CD14-positive monocyte (primary cell): ENCODE results near the gene DENND4B. TPM values are rescaled to one million over a fixed set of nuclear protein-coding genes. Genes with fewer than 3 reads are reported as not detected.

Source experiments
- DNase-seq, 3 donors: peaks; one replicate each; pipeline ENCODE4 v3.0.0-alpha.2; 2011 to 2022
- H2AFZ ChIP-seq: 2 replicates; pipeline ENCODE4 v1.6.0; 2012; ENCODE audit warnings: mild to moderate bottlenecking, low read depth, low read length, inconsistent platforms; ENCODE audit not compliant: insufficient read depth, poor library complexity, severe bottlenecking
- H3K27ac ChIP-seq, 2 donors: 1 replicate in 1 of 2; 2 replicates in 1 of 2; pipeline ENCODE4 v1.5.1; 2012 to 2013; ENCODE audit warnings: low read length in 2 of 2, control low read depth in 1 of 2, inconsistent platforms in 1 of 2, low read depth in 1 of 2, mild to moderate bottlenecking in 1 of 2
- H3K27me3 ChIP-seq, 2 donors: one replicate each; pipeline versions ENCODE4 v1.6.0 to v1.6.1; 2011 to 2013; ENCODE audit warnings: low read length in 2 of 2; ENCODE audit not compliant: control insufficient read depth in 2 of 2, insufficient read depth in 2 of 2
- H3K36me3 ChIP-seq, 2 donors: replicated peaks in 1 of 2; 1 replicate in 1 of 2; 2 replicates in 1 of 2; pipeline versions ENCODE4 v1.5.1 to v1.6.1; 2012 to 2013; ENCODE audit warnings: low read length in 2 of 2, control low read depth in 1 of 2, inconsistent platforms in 1 of 2, mild to moderate bottlenecking in 1 of 2; ENCODE audit not compliant: insufficient read depth in 2 of 2, control insufficient read depth in 1 of 2
- H3K4me1 ChIP-seq, 2 donors: 1 replicate in 1 of 2; 2 replicates in 1 of 2; pipeline versions ENCODE4 v1.5.1 to v1.6.1; 2012 to 2013; ENCODE audit warnings: low read length in 2 of 2, control low read depth in 1 of 2, inconsistent platforms in 1 of 2, mild to moderate bottlenecking in 1 of 2, moderate library complexity in 1 of 2; ENCODE audit not compliant: insufficient read depth in 2 of 2, control insufficient read depth in 1 of 2
- H3K4me2 ChIP-seq: replicated peaks from 2 replicates; pipeline ENCODE3; 2012; ENCODE audit warnings: low read length, moderate library complexity, mild to moderate bottlenecking; ENCODE audit not compliant: poor library complexity, severe bottlenecking; ENCODE audit errors: extremely low read depth
- H3K4me3 ChIP-seq, 3 experiments: fragments of 200-600 bp in 1 of 3; sonication (generic) in 1 of 3; replicated peaks in 1 of 3; 1 replicate in 2 of 3; 2 replicates in 1 of 3; pipeline ENCODE4 v1.5.1; 2011 to 2013; ENCODE audit warnings: low read length in 3 of 3, mild to moderate bottlenecking in 3 of 3, control low read depth in 2 of 3, low read depth in 2 of 3, inconsistent platforms in 1 of 3, moderate library complexity in 1 of 3
- H3K79me2 ChIP-seq: 2 replicates; pipeline ENCODE4 v1.6.0; 2012; ENCODE audit warnings: mild to moderate bottlenecking, control low read depth, inconsistent platforms, low read length, moderate library complexity; ENCODE audit not compliant: insufficient read depth
- H3K9ac ChIP-seq: 2 replicates; pipeline ENCODE4 v1.6.0; 2017; ENCODE audit warnings: low read length, mild to moderate bottlenecking; ENCODE audit not compliant: insufficient read depth, poor library complexity, severe bottlenecking
- H3K9me3 ChIP-seq, 2 donors: replicated peaks in 1 of 2; 1 replicate in 1 of 2; 2 replicates in 1 of 2; pipeline versions ENCODE4 v1.5.1 to v1.6.1; 2012 to 2013; ENCODE audit warnings: low read length in 2 of 2, control low read depth in 1 of 2; ENCODE audit not compliant: control insufficient read depth in 1 of 2, insufficient read depth in 1 of 2
- H4K20me1 ChIP-seq: 2 replicates; pipeline ENCODE4 v1.6.0; 2012; ENCODE audit warnings: mild to moderate bottlenecking, low read length, control low read depth, moderate library complexity; ENCODE audit not compliant: insufficient read depth
- H3K27ac Mint-ChIP-seq, 7 donors: one replicate each; pipeline ENCODE4 v1.8.0; 2020; ENCODE audit warnings: mild to moderate bottlenecking in 7 of 7, mixed read lengths in 7 of 7, moderate library complexity in 6 of 7, inconsistent platforms in 2 of 7
- H3K27me3 Mint-ChIP-seq, 3 donors: one replicate each; pipeline ENCODE4 v1.8.0; 2021 to 2022; ENCODE audit warnings: low read depth in 3 of 3, mild to moderate bottlenecking in 3 of 3, mixed read lengths in 3 of 3, moderate library complexity in 3 of 3, inconsistent platforms in 1 of 3
- H3K36me3 Mint-ChIP-seq, 2 donors: one replicate each; pipeline ENCODE4 v1.8.0; 2020; ENCODE audit warnings: mixed read lengths in 2 of 2, inconsistent platforms in 1 of 2, mild to moderate bottlenecking in 1 of 2
- H3K4me1 Mint-ChIP-seq: one replicate; pipeline ENCODE4 v1.8.0; 2020; ENCODE audit warnings: mild to moderate bottlenecking, mixed read lengths
- H3K4me3 Mint-ChIP-seq, 2 donors: one replicate each; pipeline ENCODE4 v1.8.0; 2020; ENCODE audit warnings: mild to moderate bottlenecking in 2 of 2, mixed read lengths in 2 of 2, moderate library complexity in 1 of 2
- H3K9me3 Mint-ChIP-seq, 7 donors: one replicate each; pipeline ENCODE4 v1.8.0; 2020 to 2022; ENCODE audit warnings: mixed read lengths in 7 of 7, mild to moderate bottlenecking in 6 of 7, moderate library complexity in 6 of 7, inconsistent platforms in 2 of 7
- CTCF ChIP-seq: fragments of 200-600 bp; IDR thresholded peaks from one replicate; pipeline ENCODE4 v1.8.0; 2022; ENCODE audit warnings: antibody characterized with exemption, mild to moderate bottlenecking
- WGBS: methylation state at CpG from one replicate; pipeline ENCODE4 v1.1.5; 2013; ENCODE audit warnings: missing lambda C conversion rate; ENCODE audit not compliant: insufficient coverage; 5-methylcytosine and 5-hydroxymethylcytosine counted together
- intact Hi-C, 2 donors: fragments of 100-400 bp; cut with micrococcal nuclease; formaldehyde crosslinking; loops; one replicate each; pipeline versions ENCODE4 v1.15.0 to v1.15.1; 2023
- polyA plus RNA-seq, 3 donors: library from polyadenylated mRNA; depleted of rRNA in 1 of 3; unstranded in 2 of 3; stranded (reverse) in 1 of 3; fragments of 300-500 nt in 2 of 3; fragments of >200 nt in 1 of 3; fragmentation: Illumina TruSeq in 2 of 3; gene quantifications; 1 replicate in 2 of 3; 2 replicates in 1 of 3; pipeline ENCODE4 v1.2.3, GENCODE V29; 2012 to 2021

The DENND4B gene
- polyA plus RNA-seq, 3 donors: 7.8 to 324 (median 10.9) TPM

GRCh38 chr1:153977250-153978240 is 31.0 kb upstream of the DENND4B start, which contains the start of gene JTB:
JTB (minus strand) TSS chr1:153977674; CDS start chr1:153977252, 422 bp downstream.
- intact Hi-C loops: no loop called here

More at GRCh38 chr1:153977250-153978240, 31.0 kb upstream of the DENND4B start, which contains the start of gene JTB:
- no peak for TF ChIP-seq CTCF
- peak; percentile 62 to 79 (median 72) for DNase-seq
- Mint-ChIP-seq H3K27ac (peak within 1 kb of the TSS; percentile 90 to 97 (median 94)), H3K36me3 (peaks cover 25 to 33% of the 10 kb centered on the region in 2 donors), H3K4me3 (peak within 1 kb of the TSS; percentile 99), H3K27me3 (peaks cover 0 to 2% (median 0%) of the 10 kb centered on the region in 3 donors), H3K4me1 (peaks cover 50% of the 10 kb centered on the region), H3K9me3 (no peaks in the 10 kb centered on the region)
- no peaks in the 10 kb centered on the region for H3K27me3 ChIP-seq
- H3K4me1 ChIP-seq: peaks cover 26 to 43% of the 10 kb centered on the region in 2 donors
- H3K4me3 ChIP-seq: peak within 1 kb of the TSS; percentile 75 to 95 (median 77)
- peak within 1 kb of the TSS; percentile 90 for H3K4me2 ChIP-seq
- H2AFZ ChIP-seq: peak within 1 kb of the TSS; percentile 89
- peaks cover 23 to 31% of the 10 kb centered on the region in 2 donors for H3K36me3 ChIP-seq
- under 1% methylated on average over 68 of the region's 75 CpGs for WGBS
- H3K27ac ChIP-seq: peak within 1 kb of the TSS; percentile 53 to 85
- H3K9ac ChIP-seq: peak within 1 kb of the TSS; percentile 83
- peaks cover 6% of the 10 kb centered on the region for H4K20me1 ChIP-seq
- H3K79me2 ChIP-seq: peaks cover 30% of the 10 kb centered on the region
- H3K9me3 ChIP-seq: no peaks in the 10 kb centered on the region
